ENCODE results near the gene MAP3K4. TPM values are rescaled to one million over a fixed set of nuclear protein-coding genes. Genes with fewer than 3 reads are reported as not detected.
"Not testable (repeated sequence)": the region's sequence is repeated elsewhere in the genome, so short reads cannot be mapped to it uniquely, and the experiment has no call there.

Gene MAP3K4
- polyA plus RNA-seq, 1 donor from 2014 or later, result 31.0 TPM

- Histone ChIP-seq H3K4me2 (ENCODE audit: low read length) (no peak overlapping the region), H3K9me2 (ENCODE audit: insufficient read depth, low read length) (no peaks in the 10 kb centered on the region)
These were observed 19.5 kb upstream of the MAP3K4 start for GRCh38 chr6:160972111-160972510.

GRCh38 chr6:160972594-160972993 lies 19.0 kb upstream of the MAP3K4 start:
- H3F3A ChIP-seq (ENCODE audit: insufficient read depth, low read length, poor library complexity, severe bottlenecking); H3K9ac ChIP-seq (ENCODE audit: low read length); H3K4me2 ChIP-seq (ENCODE audit: low read length); H3K79me2 ChIP-seq (replicated peaks; ENCODE audit: insufficient read depth, low read length); H3K27ac ChIP-seq (ENCODE audit: low read length); H3K36me3 ChIP-seq (ENCODE audit: insufficient read depth, low read length); H4K20me1 ChIP-seq (ENCODE audit: insufficient read depth); H3K4me3 ChIP-seq (ENCODE audit: low read length); H3K9me2 ChIP-seq (ENCODE audit: insufficient read depth, low read length); H3K9me3 ChIP-seq (ENCODE audit: low read length); H2AFZ ChIP-seq (ENCODE audit: low read depth, low read length); H3K27me3 ChIP-seq (ENCODE audit: insufficient read depth, low read depth, low read length): not testable (repeated sequence)

More at GRCh38 chr6:160972111-160972510, 19.5 kb upstream of the MAP3K4 start:
- no peaks in the 10 kb centered on the region for H3K27me3 ChIP-seq (ENCODE audit: insufficient read depth, low read depth, low read length)
- H3F3A ChIP-seq (ENCODE audit: insufficient read depth, low read length, poor library complexity, severe bottlenecking), result no peaks in the 10 kb centered on the region
- H3K36me3 ChIP-seq (ENCODE audit: insufficient read depth, low read length), result no peaks in the 10 kb centered on the region
- H3K4me3 ChIP-seq (ENCODE audit: low read length), result no peak overlapping the region
- no peak overlapping the region for H2AFZ ChIP-seq (ENCODE audit: low read depth, low read length)
- no peaks in the 10 kb centered on the region for H3K9me3 ChIP-seq (ENCODE audit: low read length)
- no peak for TF ChIP-seq TAF1 (IDR thresholded peaks at IDR 0.05; ENCODE audit: low read depth)
- TF ChIP-seq SMC3 (conservative IDR thresholded peaks at IDR 0.05; ENCODE audit: poor library complexity), result no peak
- no peak for TF ChIP-seq MXI1 (conservative IDR thresholded peaks at IDR 0.05; ENCODE audit: poor library complexity, severe bottlenecking)
- TF ChIP-seq REST (IDR thresholded peaks at IDR 0.05; ENCODE audit: borderline replicate concordance), result no peak
- no peak for TF ChIP-seq CTCF (IDR thresholded peaks at IDR 0.05; ENCODE audit: poor library complexity, severe bottlenecking)
- no peak for TF ChIP-seq RAD21 (conservative IDR thresholded peaks at IDR 0.05)
- TF ChIP-seq EP300 (conservative IDR thresholded peaks at IDR 0.05; ENCODE audit: poor library complexity, severe bottlenecking), result no peak
- TF ChIP-seq EZH2 (IDR thresholded peaks at IDR 0.05; ENCODE audit: borderline replicate concordance, insufficient read depth, low read length, poor library complexity, severe bottlenecking), result no peak
- TF ChIP-seq POLR2AphosphoS5 (IDR thresholded peaks at IDR 0.05), result no peak
- no peak overlapping the region for H3K27ac ChIP-seq (ENCODE audit: low read length)
- H4K20me1 ChIP-seq (ENCODE audit: insufficient read depth), result no peaks in the 10 kb centered on the region
- H3K9ac ChIP-seq (ENCODE audit: low read length), result no peak overlapping the region
- no peaks in the 10 kb centered on the region for H3K79me2 ChIP-seq (replicated peaks; ENCODE audit: insufficient read depth, low read length)
